Measurements from ENCODE around the gene REV1.

DNA sequence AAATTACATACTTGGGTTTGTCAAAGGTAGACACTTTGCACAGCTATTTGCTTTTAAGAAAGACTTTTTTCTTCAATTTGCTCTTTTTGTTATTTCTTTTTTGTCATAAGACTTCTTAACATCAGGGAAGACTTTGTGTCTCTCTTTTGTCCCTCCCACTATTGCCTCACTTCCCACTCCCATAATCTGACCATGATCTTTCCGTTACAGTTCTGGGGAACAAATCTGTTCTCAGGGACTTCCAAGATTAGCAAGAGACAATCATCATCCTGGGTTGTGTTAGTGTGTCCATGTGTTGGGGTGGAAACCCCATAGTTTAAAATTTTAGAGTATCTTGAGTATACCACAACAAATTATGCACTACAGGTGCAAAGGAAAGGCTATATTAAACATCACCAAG lies 75.3 kb downstream of the REV1 start:
- TF ChIP-seq, protein P1, sequence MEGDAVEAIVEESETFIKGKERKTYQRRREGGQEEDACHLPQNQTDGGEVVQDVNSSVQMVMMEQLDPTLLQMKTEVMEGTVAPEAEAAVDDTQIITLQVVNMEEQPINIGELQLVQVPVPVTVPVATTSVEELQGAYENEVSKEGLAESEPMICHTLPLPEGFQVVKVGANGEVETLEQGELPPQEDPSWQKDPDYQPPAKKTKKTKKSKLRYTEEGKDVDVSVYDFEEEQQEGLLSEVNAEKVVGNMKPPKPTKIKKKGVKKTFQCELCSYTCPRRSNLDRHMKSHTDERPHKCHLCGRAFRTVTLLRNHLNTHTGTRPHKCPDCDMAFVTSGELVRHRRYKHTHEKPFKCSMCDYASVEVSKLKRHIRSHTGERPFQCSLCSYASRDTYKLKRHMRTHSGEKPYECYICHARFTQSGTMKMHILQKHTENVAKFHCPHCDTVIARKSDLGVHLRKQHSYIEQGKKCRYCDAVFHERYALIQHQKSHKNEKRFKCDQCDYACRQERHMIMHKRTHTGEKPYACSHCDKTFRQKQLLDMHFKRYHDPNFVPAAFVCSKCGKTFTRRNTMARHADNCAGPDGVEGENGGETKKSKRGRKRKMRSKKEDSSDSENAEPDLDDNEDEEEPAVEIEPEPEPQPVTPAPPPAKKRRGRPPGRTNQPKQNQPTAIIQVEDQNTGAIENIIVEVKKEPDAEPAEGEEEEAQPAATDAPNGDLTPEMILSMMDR (IDR thresholded peaks at IDR 0.05): no peak
- TF ChIP-seq EP300 (IDR thresholded peaks at IDR 0.05): no peak
- no peak for TF ChIP-seq POLR2AphosphoS5 (IDR thresholded peaks at IDR 0.05)

Data from sigmoid colon (tissue), 4 donors.